ENCODE data around the gene SLC25A26. TPM values are rescaled to one million over a fixed set of nuclear protein-coding genes. Genes with fewer than 3 reads are reported as not detected.
A peak's percentile ranks its signal among the peaks of the same experiment; 100 is the strongest.
"Not testable (repeated sequence)": the region's sequence is repeated elsewhere in the genome, so short reads cannot be mapped to it uniquely, and the experiment has no call there.

SLC25A26 gene
- polyA plus RNA-seq, 3 donors: 22.0 to 27.3 (median 25.9) TPM

DNA sequence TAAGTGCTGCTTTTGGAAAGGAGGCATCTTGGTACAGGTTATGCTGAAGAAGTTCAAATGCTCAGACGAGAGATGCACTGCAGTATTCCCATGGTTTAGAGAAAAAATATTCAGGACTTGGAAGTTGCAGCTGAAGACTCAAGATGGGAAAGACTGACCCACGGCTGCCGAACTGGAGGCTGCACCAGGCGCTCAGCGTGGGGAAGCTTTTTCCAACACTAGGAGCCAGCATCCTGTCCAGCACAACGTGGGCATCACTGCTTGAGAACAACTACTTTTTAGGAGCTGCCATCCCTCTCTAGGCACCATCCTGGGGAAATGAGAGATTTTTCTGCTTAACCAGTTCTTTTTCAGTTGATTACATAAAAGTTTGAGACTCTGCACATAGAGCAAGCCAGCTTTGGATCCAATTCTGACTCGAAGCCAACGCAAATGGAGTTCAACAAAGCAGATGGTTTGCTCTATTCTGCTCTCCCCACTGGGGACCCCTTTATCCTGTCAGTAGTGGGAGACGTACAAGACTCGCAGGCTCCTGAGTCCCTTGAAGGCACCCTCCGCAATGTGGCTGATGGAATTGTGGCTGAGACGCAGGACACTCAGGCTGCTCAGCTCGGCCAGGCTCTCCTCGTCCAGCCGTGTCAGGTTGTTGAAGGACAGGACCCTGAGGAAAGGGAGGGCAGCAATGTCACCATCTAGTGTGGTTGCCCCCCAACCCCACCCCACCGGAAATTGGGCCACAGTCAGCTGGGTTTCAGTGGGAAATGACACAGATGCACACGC lies 186.2 kb downstream of the SLC25A26 start:
- no peak for DNase-seq

DNA sequence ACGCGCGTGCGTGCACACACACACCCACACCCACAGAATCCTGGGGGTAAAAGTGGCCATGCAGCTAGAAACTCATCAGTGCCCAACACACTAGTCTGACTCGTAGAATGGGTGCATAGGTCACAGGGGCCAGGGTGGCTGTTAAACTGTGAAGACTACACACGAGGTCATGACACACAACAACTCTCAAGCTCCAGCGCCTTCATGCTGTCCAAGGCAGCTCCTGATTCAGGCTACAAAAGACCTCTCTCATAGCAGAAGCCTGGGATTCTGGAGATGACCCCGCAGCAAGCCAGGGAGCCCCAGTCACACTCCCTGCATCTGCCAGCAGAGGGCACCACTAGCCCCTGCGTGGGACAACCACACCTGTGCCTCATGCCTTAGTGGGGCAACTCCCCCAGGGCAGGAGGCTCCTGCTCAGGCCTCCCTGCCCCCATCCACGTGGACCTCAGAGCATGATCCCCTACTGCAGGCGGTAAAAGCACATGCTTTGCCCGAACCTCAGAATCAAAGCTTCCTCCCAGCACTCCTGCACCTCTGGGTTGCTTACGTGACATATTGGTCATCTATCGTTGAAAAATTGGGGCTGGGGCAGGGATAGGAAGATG lies 186.9 kb downstream of the SLC25A26 start:
- peak; percentile 31 for DNase-seq

DNA sequence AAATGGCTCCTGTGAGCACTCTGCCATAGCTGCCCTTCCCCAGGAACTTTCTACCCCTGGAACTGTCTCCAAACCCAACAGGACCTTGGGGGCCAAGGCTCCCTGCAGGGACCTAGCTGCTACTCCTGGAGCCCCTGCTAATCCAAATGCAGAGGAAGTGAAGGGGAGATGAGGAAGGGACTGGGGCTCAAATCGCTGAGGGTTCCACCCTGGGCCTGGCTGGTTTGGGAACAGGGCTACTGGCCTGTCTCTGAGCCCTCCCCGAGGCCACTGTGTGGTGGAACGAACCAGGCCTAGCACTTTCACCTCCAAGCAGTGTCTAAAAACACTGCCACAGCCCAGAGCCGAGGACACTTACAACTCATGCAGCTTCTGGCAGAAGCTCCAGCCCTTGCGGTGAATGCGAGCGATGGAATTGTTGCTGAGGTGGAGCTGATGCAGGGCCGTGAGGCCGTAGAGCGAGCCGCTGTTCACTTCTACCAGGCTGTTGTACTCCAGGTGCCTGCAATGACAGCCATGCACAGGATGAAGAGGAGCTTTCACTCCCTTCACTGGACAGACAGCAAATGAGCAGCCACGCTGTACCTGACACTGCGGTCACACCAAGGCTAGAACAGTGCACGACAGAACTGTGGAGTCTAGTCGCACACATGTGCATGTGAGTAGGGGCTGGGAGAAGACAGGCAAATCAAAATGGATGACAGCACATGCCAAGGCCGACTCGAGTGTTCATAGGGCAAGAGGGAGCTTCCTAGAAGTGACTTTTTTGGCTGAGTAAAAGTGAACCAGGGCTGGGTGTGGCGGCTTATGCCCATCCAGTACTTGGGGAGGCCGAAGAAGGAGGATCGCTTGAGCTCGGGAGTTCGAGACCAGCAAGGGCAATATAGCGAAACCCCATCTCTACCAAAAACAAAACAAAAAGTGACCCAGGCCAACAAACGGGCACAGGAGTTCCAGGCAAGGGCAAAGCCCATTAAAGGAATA lies 189.3 kb downstream of the SLC25A26 start:
- no peak for DNase-seq

DNA sequence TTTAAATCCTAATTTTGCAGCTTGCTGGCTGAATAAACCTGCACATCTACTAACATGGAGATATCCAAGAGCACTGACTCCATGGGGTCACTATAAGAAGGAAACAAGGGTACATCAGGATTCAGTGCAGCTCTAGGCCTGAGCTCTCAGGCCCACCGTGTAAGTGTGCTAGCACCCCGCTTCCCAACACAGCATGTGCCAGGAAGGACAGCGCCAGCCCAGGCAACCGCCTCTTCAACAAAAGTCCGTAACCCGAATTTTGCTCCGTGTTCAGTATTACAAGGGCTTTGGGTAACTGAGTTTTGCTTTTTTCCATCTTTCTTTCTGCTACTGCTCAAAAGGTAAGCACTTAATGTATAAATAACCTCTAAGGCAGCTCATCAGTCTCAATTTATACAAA lies 190.2 kb downstream of the SLC25A26 start:
- DNase-seq: no peak

DNA sequence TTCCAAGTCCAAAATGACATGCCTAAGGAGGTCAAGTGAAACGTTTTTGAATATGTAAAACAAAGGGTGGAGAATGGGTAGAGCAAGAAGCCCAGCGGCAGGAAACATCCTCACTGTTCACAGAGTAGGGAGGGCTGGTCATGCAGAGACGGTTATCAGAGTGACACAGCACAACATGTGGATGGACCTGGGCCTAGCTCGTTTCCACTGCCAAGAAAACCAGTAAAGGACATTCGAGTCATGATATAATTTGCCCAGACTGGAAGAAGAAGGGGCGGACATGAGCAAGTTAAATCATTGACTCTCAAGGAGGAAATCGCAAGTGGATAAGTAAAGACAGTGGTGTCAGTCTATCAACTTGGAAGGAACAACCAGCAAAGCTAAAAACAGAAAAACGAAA lies 190.7 kb downstream of the SLC25A26 start:
- DNase-seq: no peak

DNA sequence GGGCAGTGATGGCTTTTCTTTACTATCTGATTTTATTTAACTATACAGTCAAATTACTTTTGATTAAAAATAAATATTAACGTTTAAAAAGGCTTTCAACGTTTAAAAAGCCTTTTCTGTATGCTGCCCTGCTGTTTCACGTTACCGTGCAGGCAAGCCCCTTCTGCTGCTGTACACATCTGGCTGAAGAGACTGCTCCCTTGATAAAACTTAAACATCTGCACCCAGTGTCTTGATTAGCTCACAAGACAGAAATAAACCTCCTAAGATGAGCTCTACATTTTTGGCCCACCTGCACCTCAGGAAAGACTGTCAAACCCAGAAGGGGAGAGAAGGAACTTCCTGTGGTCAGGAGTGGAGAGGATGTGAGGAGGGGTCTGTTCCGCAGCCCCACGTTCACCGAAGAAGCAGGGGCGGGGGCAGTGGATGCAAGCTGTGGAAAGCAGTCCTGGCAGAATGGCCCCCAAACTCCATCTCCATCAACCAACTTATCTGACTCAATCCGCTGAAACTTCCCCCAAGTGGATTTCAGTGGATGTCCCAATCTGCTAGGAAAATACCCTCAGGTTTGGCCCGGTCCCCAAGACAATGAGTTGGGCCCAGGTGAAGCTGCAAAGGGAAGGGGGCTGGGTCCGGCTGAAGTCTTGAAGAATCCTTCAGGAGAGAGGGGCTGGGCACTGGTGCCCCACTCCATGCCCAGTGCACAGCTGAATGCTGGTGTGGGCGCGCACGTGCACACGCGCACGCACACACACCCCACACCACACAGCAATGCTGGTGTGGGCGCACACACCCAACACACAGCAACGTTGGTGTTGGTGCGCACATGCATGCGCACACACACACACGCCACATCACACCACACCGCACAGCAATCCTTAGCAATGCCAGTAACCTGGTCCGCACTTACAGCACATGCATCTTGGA lies 191.4 kb downstream of the SLC25A26 start:
- DNase-seq: no peak

DNA sequence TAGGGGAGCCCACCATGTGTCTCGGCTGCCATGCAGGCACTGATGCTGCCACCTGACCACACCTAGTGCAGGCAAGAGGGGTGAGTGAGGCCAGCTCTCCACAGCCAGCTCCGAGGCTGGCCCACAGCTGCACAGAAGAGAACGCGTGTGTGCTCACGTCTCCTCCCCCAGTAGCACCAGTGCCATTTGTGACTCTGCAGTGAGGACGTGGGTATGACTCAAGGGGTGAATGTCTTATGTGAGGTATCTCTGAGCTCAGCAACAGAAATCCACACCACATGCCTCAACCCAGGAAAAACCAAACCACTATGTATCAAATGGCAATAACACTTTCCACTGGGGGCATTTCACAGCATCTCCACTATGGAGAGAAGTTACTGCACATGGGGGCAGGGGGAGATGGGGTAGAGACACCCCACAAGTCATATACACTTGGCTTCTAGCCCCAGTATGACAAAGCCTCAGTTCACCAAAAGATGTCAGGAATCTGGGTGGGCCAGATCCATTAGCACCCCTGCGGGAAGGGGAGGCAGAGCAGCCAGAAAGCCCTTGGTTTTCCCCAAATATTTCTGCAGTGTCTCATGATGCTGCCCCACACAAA lies 192.4 kb downstream of the SLC25A26 start:
- DNase-seq: no peak

DNA sequence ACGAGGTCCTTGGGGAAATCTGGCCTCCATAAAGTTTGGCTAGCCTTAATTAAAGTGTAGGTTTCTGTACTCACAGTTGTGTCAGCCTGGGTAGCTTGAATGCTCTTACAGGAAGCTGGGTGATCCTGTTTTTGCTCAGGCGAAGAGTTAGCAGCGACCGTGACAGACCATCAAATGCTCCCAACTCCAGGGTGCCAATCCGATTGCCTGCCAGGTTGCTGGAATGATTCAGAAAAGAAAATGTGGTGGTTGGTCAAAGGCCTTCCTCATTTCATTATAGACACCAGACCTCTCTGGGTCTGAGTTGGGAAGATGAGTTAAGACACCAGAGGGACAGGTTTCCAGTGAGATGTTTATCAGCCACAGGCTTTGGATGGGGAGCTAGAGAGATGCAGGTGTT lies 194.0 kb downstream of the SLC25A26 start:
- DNase-seq: no peak

DNA sequence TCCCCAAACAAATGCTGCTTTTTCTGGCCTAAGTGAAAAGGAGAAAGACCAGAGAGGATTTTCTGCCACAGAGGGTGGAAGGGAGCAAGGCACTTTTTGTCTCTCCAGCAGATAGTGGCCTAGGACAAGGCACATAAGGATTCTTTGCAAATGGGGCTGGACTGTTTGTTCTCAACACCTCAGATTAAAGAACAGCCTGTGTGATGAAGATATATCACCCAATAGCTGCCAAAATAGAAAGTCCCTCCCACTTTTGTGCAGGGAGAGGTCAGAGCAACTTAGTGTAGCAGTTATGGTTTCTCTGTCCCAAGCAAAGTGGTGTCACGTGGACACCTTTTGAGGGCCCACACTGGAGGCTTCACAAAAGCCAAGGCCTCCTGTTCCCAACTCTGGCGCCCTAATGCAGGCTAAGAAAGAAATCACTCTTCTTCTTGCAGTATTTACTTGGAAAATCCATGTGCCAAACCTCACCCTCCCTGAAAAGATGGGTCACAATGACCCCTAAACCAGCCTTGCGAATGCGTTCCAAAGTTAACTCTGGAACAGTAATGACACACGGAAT lies 195.1 kb downstream of the SLC25A26 start:
- DNase-seq: no peak

DNA sequence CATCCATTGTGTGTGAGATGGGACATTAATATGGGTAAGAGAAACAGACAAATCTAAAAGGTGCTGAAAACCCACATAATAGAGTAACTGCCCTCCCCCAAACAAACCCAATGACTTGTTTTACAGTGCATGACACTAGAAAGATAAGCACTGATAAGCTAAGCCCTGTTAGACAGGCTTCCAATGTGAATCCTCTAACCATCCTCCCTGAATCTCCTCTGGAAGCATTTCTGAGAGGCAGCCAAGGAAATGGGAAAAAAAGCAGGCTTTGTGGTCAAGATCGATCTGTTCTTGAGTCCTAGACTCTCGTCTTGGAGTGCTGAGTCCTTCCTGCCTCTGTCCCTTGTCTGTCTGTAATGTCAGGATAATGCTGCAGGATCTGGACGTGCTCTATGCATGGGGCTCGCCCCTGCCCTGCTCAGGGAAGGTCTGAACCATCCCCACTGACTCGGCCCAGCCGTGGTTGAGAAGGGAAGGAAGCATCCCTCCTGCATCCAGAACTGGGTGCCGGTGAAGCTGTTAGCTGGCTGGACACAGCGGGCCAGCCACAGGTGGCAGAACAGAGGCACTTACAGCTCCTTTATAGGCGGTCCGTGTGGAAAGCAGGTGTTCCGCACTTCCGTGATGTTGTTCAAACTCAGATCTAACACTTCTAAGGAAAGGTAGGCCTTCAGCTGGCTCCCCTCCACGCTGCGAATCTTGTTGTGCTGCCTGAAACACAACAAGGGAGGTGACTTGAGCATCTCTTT lies 195.9 kb downstream of the SLC25A26 start:
- no peak for DNase-seq

DNA sequence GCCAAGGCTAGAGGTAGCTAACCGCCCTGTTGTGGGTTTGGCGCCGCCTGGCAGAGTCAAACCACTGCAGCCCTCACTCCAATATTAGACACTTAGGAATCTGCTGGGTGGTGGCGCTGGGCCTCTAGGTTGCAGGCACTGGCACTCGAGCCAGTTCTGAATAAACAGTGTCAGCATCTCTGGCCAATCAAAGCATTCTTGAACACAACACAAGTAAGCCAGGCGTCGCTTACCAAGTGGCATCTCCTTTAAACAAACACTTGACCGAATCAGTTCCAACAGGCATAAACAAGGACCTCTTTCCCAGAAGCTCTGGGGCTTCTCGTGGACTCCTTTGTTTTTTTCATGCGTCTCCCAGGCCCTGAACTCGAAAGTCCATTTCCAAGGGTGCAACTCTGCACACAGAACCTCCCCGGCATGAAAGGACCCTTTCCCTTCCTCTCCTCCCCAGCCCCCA lies 197.7 kb downstream of the SLC25A26 start:
- no peak for DNase-seq

DNA sequence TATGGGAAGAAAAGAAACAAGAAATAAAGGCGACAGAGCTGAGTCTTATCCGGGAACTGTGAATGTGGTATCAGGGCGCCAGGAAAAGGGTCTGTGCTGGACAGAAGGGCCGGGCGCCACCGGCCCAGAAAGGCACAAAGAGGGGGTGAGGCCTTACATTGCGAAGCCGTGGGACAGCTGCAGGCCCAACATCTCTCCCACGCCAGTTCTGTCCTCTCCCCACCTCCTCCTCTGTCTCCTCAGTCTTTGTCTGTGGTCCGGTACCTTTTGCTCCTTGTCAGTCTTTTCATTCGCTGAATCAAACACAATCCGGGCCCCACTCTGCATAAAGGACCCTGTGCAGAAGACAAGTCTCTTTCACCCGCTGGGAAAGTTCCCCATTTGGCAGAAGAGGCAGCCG lies 198.2 kb downstream of the SLC25A26 start:
- no peak for DNase-seq

DNA sequence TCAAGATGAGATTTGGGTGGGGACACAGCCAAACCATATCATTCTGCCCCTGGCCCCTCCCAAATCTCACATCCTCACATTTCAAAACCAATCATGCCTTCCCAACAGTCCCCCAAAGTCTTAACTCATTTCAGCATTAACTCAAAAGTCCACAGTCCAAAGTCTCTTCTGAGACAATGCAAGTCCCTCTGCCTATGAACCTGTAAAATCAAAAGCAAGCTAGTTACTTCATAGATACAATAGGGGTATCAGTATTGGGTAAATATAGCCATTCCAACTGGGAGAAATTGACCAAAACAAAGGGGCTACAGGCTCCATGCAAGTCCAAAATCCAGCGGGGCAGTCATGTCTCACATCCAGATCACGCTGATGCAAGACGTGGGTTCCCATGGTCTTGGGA lies 200.3 kb downstream of the SLC25A26 start:
- DNase-seq: not testable (repeated sequence)

DNA sequence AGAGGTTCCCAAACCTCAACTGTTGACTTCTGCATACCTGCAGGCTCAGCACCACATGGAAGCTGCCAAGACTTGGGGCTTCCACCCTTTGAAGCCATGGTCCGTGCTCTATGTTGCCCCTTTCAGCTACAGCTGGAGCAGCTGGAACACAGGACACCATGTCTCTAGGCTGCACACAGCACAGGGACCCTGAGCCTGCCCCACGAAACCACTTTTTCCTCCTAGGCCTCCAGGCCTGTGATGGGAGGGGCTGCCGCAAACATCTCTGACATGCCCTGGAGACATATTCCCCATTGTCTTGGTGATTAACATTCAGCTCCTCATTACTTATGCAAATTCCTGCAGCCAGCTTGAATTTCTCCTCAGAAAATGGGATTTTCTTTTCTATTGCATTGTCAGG lies 201.1 kb downstream of the SLC25A26 start:
- not testable (repeated sequence) for DNase-seq

DNA sequence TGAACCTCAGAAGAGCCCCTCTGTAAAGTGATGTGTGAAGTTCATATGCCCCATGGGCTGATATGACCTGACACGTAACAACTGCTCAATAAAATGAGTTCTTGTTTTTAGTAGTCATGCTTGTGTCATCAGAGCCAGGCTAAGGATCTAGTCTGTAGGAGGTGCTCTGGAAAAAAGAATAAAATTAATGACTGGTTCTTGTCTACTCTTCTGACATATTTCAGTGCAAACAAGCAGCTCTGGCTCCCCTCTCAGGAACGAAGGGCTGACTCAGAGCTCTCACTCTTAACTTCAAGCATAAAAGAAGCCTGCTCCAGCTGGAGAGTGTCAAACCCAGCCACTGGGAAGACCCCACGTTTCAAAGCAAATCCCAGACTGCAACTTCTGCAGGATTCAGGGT lies 203.0 kb downstream of the SLC25A26 start:
- peak; percentile 29 for DNase-seq

DNA sequence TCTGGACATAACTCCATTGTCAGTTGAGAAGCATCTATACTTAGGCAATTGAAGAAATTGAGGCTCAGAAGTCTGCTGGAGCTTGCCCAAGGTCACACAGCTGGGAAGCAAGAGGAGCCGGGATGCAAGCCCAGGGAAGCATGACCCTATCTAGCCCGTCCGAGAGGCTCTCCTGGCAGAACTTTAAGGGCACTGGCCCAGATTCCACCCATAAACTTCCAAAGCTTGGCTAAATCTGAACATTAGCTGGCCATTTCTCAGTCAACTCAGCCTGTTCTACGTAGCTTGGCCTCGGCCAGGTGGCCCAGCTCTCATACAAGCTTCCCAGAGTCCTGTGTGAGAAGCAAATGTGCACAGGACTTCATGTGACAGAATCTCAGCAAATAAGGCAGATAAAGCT lies 204.2 kb downstream of the SLC25A26 start:
- no peak for DNase-seq

DNA sequence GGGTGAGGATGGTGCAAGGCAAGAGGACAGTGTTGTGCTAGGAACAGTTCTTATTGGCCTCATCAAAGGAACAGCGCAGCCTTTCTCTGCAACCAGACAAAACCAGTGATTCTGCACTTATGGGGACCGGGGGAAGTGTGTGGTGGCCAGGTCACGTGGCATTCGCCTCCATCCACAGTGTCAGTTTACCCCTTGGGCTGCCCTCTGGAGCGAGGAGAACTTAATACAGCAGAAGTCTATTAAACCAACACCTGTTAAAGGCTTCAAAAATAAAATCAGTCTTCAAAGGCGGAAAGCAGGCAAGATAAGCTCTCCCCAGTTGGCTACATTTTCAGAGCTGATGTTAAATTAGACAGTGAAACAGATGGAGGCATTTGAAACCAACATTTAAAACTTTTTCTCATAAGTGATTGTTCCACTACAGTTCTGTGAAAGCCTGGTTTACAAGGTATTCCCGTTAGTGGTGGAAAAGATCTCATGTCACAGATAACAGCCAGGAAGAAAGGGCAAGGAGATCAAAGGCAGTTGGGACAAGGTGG lies 204.8 kb downstream of the SLC25A26 start:
- DNase-seq: no peak

DNA sequence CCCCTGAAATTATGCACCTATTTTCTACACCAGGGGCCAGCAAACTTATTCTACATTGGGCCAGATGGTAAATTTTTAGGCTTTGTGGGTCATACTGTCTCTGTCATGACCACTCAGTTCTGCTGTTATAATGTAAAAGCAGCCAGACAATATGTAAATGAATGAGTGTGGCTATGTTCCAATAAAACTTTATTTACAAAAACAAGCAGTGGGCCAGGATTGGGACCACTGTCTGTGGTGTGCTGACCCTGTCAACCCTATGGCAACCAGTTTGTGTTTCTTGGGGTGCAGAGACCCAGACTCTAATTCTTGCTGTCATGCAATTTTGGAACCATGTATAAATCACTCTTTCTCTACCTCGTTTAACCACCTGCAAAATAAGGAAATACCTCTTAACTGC lies 205.3 kb downstream of the SLC25A26 start:
- DNase-seq: no peak

DNA sequence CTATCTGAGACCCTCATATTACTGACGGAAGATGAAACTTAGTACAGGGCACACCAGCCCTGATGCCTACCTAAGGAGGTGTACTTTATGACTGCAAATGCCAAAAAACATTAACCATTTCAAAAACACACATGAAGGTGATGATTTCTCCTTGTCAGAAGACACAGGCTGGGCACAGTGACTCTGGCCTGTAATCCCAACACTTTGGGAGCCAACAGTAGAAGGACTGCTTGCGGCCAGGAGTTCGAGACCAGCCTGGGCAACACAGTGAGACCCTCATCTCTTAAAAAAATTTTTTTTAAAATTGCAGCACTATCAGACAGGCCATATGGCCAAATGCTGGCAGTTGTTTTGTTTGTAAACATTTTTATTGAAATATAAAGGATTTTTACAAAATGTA lies 206.6 kb downstream of the SLC25A26 start:
- no peak for DNase-seq

Measured in renal pelvis (tissue), 4 donors.